Uterus (tissue), 4 donors: ENCODE results near the gene CYB561. TPM values are rescaled to one million over a fixed set of nuclear protein-coding genes. Genes with fewer than 3 reads are reported as not detected.

Experiments used
- DNase-seq, 2 donors: peaks; one replicate each; pipeline ENCODE4 v3.0.0-alpha.2; 2019 to 2020
- H3K27ac ChIP-seq, 2 donors: fragments of 200-600 bp; sonication (generic); 1 replicate in 1 of 2; 2 replicates in 1 of 2; pipeline ENCODE4 v1.5.1; 2016 to 2018
- H3K27me3 ChIP-seq, 2 donors: fragments of 200-600 bp; sonication (generic); one replicate each; pipeline ENCODE4 v1.5.1; 2018 to 2019; ENCODE audit warnings: control low read depth in 1 of 2
- H3K36me3 ChIP-seq, 2 donors: fragments of 200-600 bp; sonication (generic); one replicate each; pipeline ENCODE4 v1.5.1; 2019; ENCODE audit warnings: control low read depth in 1 of 2
- H3K4me1 ChIP-seq, 2 donors: fragments of 200-600 bp; sonication (generic); one replicate each; pipeline ENCODE4 v1.5.1; 2018 to 2019; ENCODE audit warnings: control low read depth in 1 of 2
- H3K4me3 ChIP-seq, 2 donors: fragments of 200-600 bp; sonication (generic); 1 replicate in 1 of 2; 2 replicates in 1 of 2; pipeline ENCODE4 v1.5.1; 2018 to 2019; ENCODE audit warnings: mild to moderate bottlenecking in 1 of 2
- H3K9me3 ChIP-seq, 2 donors: fragments of 200-600 bp; sonication (generic); one replicate each; pipeline ENCODE4 v1.5.1; 2019; ENCODE audit warnings: control low read depth in 1 of 2
- POLR2A ChIP-seq, 2 donors: fragments of 450-650 bp; IDR thresholded peaks; one replicate each; pipeline ENCODE4 v1.6.1; 2016; ENCODE audit warnings: antibody characterized with exemption in 2 of 2, mild to moderate bottlenecking in 1 of 2, moderate library complexity in 1 of 2
- intact Hi-C: fragments of 100-400 bp; cut with DNase I; formaldehyde crosslinking; loops from one replicate; pipeline ENCODE4 v1.15.1; 2023; ENCODE audit warnings: low total_unique reads
- total RNA-seq, 4 donors: library from RNA; depleted of rRNA in 3 of 4; stranded (reverse); fragments of >200 nt in 3 of 4; gene quantifications; one replicate each; pipeline versions ENCODE4 v1.1.0 to v1.2.4, GENCODE V29; 2014 to 2023
- TF ChIP-seq, protein P1 (sequence below), 4 experiments: fragments of 200-600 bp in 2 of 4; fragments of 450-650 bp in 2 of 4; sonication (generic) in 2 of 4; IDR thresholded peaks; one replicate each; pipeline ENCODE4 v1.5.1; 2016 to 2019; ENCODE audit warnings: antibody characterized with exemption in 4 of 4, mild to moderate bottlenecking in 2 of 4, moderate library complexity in 1 of 4
- donor health status: DM: yes; HTN: yes; CAD: no.

The CYB561 gene
- total RNA-seq, 4 donors from 2014 or later = 15.0 to 19.5 (median 16.5) TPM

DNA sequence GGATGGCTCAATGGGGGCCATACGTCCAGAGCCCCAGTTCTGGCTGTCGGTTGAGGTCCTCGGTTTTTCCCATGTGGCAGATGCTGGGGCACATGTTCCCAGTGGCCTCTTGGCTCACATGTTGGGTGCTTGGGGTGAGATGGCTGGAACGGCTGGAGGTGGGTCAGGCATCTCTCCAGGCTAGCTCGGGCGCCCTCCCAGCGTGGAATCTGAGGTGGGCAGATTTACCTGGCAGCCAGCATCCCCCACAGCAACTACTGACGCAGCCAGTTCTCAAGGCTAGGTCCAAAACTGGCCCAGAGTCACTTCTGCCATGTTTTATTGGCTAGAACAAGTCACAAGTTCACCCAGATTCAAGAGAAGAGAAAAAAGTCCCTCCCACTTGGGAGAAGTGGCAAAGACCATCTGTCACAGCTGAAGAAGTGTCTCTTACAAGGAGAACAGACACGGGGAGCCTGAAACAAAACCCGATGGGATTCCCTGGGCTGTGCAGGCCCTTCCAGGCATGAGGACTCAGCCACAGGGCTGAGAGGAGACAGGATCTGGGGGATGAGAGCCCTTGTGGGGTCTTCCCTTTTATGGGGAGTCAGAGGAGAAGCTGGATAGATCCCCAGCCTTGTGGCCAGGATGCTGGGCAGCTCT is 46.0 kb upstream of the CYB561 start:
- Histone ChIP-seq H3K9me3 (no peaks in the 10 kb centered on the region), H3K36me3 (no peaks in the 10 kb centered on the region), H3K4me3 (no peak overlapping the region), H3K27me3 (no peaks in the 10 kb centered on the region), H3K27ac (no peak overlapping the region), H3K4me1 (no peaks in the 10 kb centered on the region)
- no peak for DNase-seq
- intact Hi-C loops = no loop called here
- TF ChIP-seq, protein P1, sequence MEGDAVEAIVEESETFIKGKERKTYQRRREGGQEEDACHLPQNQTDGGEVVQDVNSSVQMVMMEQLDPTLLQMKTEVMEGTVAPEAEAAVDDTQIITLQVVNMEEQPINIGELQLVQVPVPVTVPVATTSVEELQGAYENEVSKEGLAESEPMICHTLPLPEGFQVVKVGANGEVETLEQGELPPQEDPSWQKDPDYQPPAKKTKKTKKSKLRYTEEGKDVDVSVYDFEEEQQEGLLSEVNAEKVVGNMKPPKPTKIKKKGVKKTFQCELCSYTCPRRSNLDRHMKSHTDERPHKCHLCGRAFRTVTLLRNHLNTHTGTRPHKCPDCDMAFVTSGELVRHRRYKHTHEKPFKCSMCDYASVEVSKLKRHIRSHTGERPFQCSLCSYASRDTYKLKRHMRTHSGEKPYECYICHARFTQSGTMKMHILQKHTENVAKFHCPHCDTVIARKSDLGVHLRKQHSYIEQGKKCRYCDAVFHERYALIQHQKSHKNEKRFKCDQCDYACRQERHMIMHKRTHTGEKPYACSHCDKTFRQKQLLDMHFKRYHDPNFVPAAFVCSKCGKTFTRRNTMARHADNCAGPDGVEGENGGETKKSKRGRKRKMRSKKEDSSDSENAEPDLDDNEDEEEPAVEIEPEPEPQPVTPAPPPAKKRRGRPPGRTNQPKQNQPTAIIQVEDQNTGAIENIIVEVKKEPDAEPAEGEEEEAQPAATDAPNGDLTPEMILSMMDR (IDR thresholded peaks at IDR 0.05) = no peak
- TF ChIP-seq POLR2A (IDR thresholded peaks at IDR 0.05) = no peak

DNA sequence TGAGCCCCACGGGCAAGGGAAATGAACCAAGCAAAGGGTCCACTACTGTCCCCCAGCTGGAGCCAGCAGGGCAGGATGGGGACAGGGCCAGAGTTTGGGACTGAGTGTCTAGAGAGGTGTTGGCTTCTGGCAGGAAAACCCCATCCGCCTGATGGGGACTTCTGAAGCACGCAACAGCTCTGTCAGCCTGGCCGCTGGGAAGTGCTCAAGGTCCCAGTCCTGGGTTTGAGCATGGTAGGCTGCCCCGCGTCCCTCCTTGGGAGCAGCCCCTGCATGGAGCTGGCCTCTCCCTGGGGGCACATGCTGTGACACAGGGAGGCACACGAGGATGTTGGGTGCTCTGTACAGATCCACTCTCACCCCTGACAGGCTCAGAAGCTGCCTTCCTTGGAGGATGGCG is 45.3 kb upstream of the CYB561 start:
- TF ChIP-seq, protein P1 (IDR thresholded peaks at IDR 0.05) = no peak
- no peak for TF ChIP-seq POLR2A (IDR thresholded peaks at IDR 0.05)
- no peak overlapping the region for H3K4me3 ChIP-seq
- no peaks in the 10 kb centered on the region for H3K9me3 ChIP-seq
- intact Hi-C loops = no loop called here
- no peaks in the 10 kb centered on the region for H3K36me3 ChIP-seq
- H3K4me1 ChIP-seq = no peaks in the 10 kb centered on the region
- DNase-seq = no peak
- H3K27me3 ChIP-seq = no peaks in the 10 kb centered on the region
- no peak overlapping the region for H3K27ac ChIP-seq

DNA sequence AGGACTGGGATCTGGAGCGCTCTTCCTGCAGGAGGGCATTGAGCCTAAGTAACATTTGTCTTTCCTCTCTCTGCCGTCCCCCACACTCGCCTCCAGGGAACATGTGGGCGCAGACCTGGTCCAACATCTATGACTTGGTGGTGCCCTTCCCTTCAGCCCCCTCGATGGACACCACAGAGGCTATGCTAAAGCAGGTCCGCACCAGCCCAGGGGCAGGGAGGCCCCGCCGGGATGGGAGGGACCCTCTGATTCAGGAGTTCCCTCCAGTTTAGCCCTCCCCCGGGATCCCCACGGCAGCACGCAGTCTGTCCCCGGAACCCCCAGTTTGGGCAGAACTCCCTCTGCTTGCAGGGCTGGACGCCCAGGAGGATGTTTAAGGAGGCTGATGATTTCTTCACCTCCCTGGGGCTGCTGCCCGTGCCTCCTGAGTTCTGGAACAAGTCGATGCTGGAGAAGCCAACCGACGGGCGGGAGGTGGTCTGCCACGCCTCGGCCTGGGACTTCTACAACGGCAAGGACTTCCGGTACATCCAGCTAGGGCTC is 44.8 kb upstream of the CYB561 start:
- intact Hi-C loops = no loop called here
- TF ChIP-seq, protein P1 (IDR thresholded peaks at IDR 0.05) = no peak
- no peak for TF ChIP-seq POLR2A (IDR thresholded peaks at IDR 0.05)

DNA sequence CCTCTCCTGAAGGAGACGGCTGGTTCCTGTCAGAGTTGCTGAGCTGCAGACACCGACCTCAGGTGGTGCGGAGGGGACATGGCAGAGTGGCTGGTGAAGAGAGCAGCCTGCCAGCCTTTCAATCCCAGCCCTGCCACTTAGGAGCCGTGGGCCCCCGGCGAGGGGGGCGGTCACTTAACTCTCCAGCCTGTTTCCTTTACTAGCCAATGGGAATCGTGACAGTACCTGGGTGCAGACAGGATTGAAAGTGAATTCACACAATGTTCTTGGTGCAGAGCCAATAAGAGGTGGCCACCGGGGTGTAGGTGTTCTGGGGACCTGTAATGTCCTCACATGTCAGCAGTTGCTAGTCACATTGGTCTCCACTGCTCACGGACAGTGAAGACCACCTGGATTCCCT is 44.2 kb upstream of the CYB561 start:
- Histone ChIP-seq H3K36me3 (no peaks in the 10 kb centered on the region), H3K4me3 (no peak overlapping the region), H3K9me3 (no peaks in the 10 kb centered on the region), H3K27ac (no peak overlapping the region), H3K27me3 (no peaks in the 10 kb centered on the region), H3K4me1 (no peaks in the 10 kb centered on the region)
- DNase-seq = no peak
- TF ChIP-seq, protein P1 (IDR thresholded peaks at IDR 0.05) = no peak
- TF ChIP-seq POLR2A (IDR thresholded peaks at IDR 0.05) = no peak
- intact Hi-C loops = no loop called here

More for the DNA sequence above, 44.8 kb upstream of the CYB561 start:
- no peaks in the 10 kb centered on the region for H3K9me3 ChIP-seq
- no peak for DNase-seq
- H3K4me1 ChIP-seq = no peaks in the 10 kb centered on the region
- H3K4me3 ChIP-seq = no peak overlapping the region
- H3K27me3 ChIP-seq = no peaks in the 10 kb centered on the region
- H3K27ac ChIP-seq = no peak overlapping the region
- no peaks in the 10 kb centered on the region for H3K36me3 ChIP-seq

DNA sequence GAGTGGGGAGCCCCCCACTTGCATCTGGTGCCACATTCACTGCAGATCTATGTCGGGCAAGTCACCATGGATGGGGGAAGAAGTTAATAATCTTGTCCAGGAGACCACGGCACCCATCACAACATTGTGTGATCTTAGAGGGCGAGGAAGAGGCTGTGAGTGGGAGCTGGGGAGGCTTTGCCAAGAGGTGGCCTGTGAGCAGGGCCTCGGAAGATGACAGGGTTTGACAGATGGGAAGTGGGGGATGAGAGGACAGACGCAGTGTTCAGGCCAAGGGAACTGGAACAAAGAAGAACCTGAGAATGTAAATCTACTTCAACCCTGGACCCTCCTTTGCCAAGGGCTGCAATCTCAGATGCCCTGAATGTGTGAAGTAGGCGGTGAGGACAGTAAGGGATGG is 43.2 kb upstream of the CYB561 start:
- Histone ChIP-seq H3K27me3 (no peaks in the 10 kb centered on the region), H3K27ac (no peak overlapping the region), H3K4me1 (no peaks in the 10 kb centered on the region), H3K36me3 (no peaks in the 10 kb centered on the region), H3K4me3 (no peak overlapping the region), H3K9me3 (no peaks in the 10 kb centered on the region)
- no peak for DNase-seq
- intact Hi-C loops = no loop called here
- TF ChIP-seq, protein P1 (IDR thresholded peaks at IDR 0.05) = no peak
- no peak for TF ChIP-seq POLR2A (IDR thresholded peaks at IDR 0.05)
